ENCODE measurements around the gene DNASE1.

- no peak for TF ChIP-seq USF2 (CRISPR knock-in tag; IDR thresholded peaks at IDR 0.05)
- TF ChIP-seq TCF7 (CRISPR knock-in tag; IDR thresholded peaks at IDR 0.05; ENCODE audit: low read depth), result no peak
- TF ChIP-seq, protein P1, sequence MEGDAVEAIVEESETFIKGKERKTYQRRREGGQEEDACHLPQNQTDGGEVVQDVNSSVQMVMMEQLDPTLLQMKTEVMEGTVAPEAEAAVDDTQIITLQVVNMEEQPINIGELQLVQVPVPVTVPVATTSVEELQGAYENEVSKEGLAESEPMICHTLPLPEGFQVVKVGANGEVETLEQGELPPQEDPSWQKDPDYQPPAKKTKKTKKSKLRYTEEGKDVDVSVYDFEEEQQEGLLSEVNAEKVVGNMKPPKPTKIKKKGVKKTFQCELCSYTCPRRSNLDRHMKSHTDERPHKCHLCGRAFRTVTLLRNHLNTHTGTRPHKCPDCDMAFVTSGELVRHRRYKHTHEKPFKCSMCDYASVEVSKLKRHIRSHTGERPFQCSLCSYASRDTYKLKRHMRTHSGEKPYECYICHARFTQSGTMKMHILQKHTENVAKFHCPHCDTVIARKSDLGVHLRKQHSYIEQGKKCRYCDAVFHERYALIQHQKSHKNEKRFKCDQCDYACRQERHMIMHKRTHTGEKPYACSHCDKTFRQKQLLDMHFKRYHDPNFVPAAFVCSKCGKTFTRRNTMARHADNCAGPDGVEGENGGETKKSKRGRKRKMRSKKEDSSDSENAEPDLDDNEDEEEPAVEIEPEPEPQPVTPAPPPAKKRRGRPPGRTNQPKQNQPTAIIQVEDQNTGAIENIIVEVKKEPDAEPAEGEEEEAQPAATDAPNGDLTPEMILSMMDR (IDR thresholded peaks at IDR 0.05), result no peak
- no peak for TF ChIP-seq HMGA2 (CRISPR knock-in tag; IDR thresholded peaks at IDR 0.05)
- no peak for TF ChIP-seq CDX4 (CRISPR knock-in tag; IDR thresholded peaks at IDR 0.05; ENCODE audit: borderline replicate concordance)
- TF ChIP-seq ATF1 (CRISPR knock-in tag; IDR thresholded peaks at IDR 0.05), result no peak
- no peak for TF ChIP-seq FOXK1 (CRISPR knock-in tag; IDR thresholded peaks at IDR 0.05)
- TF ChIP-seq ZBTB43 (CRISPR knock-in tag; IDR thresholded peaks at IDR 0.05), result no peak
- TF ChIP-seq, protein P2, sequence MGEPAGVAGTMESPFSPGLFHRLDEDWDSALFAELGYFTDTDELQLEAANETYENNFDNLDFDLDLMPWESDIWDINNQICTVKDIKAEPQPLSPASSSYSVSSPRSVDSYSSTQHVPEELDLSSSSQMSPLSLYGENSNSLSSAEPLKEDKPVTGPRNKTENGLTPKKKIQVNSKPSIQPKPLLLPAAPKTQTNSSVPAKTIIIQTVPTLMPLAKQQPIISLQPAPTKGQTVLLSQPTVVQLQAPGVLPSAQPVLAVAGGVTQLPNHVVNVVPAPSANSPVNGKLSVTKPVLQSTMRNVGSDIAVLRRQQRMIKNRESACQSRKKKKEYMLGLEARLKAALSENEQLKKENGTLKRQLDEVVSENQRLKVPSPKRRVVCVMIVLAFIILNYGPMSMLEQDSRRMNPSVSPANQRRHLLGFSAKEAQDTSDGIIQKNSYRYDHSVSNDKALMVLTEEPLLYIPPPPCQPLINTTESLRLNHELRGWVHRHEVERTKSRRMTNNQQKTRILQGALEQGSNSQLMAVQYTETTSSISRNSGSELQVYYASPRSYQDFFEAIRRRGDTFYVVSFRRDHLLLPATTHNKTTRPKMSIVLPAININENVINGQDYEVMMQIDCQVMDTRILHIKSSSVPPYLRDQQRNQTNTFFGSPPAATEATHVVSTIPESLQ (CRISPR knock-in tag; IDR thresholded peaks at IDR 0.05), result no peak
- no peak for TF ChIP-seq FOXJ3 (CRISPR knock-in tag; IDR thresholded peaks at IDR 0.05; ENCODE audit: borderline replicate concordance)
- TF ChIP-seq ZNF138 (CRISPR knock-in tag; conservative IDR thresholded peaks at IDR 0.05), result no peak
- TF ChIP-seq NR3C1 (CRISPR knock-in tag; conservative IDR thresholded peaks at IDR 0.05; ENCODE audit: low read depth), result no peak
Measured at GRCh38 chr16:3652373-3653195, 1.9 kb upstream of the DNASE1 start.

All from WTC11 (cell line).